Measurements from ENCODE around the gene NDUFB1.

The NDUFB1 gene

GRCh38 chr14:92093320-92093719 lies 28.2 kb downstream of the NDUFB1 start:
- DNase-seq, result no peak

DNA sequence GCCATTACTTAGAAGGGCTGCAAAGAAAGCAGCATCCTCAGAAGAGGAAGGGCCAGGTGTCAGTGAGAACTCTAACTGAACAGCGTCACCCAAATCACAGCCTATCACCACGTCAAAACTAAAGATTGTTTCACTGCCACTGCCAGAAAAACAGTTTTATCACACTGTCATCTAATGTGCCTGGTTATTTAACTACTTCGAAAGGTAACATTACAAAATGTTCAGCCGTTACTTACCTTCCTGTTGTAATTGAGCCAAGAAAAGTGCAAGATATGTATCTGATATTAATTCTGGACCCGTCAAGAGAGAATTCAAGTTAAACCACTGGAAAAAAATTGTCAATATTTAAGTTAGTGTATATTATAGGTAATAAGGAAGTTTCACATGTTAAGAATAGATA lies 33.0 kb downstream of the NDUFB1 start:
- DNase-seq, result no peak

DNA sequence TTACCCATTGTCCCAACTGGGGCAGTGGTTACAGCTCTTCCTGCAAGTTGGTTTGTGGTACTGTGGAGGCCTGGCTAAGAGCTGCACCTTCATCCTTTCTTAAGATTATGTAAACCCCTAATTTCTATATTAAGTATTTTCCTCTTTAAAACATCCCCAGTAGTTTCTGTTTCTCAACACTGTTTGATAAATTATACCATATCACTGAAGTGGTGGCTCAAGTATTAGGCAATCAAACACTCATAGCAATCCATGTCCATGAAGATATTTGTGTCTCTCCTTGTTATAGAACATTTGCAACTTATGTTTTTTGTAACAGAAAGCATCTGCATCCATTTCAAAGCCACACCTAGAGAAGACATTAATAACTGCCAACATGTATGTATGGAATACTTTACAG lies 47.0 kb downstream of the NDUFB1 start:
- DNase-seq, result no peak
